ENCODE results near the gene ZMIZ2.
"Not testable (repeated sequence)": the region's sequence is repeated elsewhere in the genome, so short reads cannot be mapped to it uniquely, and the experiment has no call there.

ZMIZ2 gene, protein sequence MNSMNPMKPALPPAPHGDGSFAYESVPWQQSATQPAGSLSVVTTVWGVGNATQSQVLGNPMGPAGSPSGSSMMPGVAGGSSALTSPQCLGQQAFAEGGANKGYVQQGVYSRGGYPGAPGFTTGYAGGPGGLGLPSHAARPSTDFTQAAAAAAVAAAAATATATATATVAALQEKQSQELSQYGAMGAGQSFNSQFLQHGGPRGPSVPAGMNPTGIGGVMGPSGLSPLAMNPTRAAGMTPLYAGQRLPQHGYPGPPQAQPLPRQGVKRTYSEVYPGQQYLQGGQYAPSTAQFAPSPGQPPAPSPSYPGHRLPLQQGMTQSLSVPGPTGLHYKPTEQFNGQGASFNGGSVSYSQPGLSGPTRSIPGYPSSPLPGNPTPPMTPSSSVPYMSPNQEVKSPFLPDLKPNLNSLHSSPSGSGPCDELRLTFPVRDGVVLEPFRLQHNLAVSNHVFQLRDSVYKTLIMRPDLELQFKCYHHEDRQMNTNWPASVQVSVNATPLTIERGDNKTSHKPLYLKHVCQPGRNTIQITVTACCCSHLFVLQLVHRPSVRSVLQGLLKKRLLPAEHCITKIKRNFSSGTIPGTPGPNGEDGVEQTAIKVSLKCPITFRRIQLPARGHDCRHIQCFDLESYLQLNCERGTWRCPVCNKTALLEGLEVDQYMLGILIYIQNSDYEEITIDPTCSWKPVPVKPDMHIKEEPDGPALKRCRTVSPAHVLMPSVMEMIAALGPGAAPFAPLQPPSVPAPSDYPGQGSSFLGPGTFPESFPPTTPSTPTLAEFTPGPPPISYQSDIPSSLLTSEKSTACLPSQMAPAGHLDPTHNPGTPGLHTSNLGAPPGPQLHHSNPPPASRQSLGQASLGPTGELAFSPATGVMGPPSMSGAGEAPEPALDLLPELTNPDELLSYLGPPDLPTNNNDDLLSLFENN

DNA sequence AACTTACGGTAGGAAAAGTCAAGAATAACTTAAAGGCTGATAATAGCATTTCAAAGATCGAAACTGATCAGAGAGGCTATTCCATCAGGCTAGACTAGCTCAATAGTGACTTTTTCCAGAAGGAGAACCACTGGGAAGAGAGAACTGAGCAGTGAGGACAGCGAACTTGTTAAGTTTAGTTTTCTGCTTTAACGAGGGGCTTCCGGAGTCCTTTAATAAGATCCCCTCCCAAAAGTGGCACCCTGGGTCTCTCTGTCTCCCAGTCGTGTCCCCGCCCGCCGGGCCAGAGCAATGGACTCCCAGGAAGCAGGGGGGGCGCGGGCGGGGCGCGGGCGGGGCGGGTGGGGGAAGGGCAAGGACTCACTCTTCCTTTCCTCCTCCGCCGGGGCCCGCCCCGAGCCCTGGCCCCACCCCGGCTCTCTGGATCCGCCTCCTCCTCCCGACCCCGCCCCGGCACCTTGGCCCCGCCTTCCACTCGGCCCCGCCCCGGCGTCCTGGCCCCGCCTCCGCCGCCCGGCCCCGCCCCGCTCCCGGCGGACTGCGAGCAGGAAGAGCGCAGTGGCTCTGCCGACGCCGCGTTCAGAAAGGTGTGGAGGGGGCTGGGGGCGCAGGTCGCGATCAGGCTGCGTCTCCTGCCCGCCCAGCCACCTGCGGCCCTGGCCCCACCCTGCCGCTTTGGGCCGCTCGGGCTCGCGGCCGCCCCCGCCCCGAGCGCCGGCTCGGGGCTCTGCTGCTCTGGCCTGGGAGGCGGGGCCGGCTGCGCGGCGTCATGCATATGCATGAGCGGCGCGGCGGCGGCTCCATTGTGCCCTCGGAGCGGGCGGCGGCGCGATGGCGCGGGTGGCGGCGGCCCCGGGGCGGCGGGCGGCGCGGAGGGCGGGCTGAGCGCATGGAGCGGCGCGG is at the start of gene ZMIZ2:
ZMIZ2 (plus strand) TSS at position 803 of the 903 bp plus-strand sequence. CDS start 7,403 bp downstream, outside the sequence.
- peak; percentile 60 for DNase-seq

- DNase-seq: not testable (repeated sequence)
Observed at GRCh38 chr7:44699598-44699997, 49.0 kb upstream of the ZMIZ2 start.

- no peak for DNase-seq
Observed at GRCh38 chr7:44700322-44700721, 48.3 kb upstream of the ZMIZ2 start.

DNA sequence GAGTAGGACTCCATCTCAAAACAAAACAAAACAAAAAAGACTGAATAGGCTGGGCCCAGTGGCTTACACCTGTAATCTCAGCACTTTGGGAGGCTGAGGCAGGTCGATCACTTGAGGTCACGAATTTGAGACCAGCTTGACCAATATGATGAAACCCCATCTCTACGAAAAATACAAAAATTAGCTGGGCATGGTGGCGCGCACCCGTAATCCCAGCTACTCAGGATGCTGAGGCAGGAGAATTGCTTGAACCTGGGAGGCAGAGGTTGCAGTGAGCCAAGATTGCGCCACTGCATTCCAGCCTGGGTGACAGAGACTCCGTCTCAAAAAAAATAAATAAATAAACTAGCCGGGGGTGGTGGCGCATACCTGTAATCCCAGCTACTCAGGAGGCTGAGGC is 45.3 kb upstream of the ZMIZ2 start:
- DNase-seq: not testable (repeated sequence)

- no peak for DNase-seq
Observed at GRCh38 chr7:44703921-44704320, 44.7 kb upstream of the ZMIZ2 start.

GRCh38 chr7:44705434-44705833 is 43.2 kb upstream of the ZMIZ2 start:
- no peak for DNase-seq

- DNase-seq: no peak
Observed at GRCh38 chr7:44706788-44707557, 41.7 kb upstream of the ZMIZ2 start.

DNA sequence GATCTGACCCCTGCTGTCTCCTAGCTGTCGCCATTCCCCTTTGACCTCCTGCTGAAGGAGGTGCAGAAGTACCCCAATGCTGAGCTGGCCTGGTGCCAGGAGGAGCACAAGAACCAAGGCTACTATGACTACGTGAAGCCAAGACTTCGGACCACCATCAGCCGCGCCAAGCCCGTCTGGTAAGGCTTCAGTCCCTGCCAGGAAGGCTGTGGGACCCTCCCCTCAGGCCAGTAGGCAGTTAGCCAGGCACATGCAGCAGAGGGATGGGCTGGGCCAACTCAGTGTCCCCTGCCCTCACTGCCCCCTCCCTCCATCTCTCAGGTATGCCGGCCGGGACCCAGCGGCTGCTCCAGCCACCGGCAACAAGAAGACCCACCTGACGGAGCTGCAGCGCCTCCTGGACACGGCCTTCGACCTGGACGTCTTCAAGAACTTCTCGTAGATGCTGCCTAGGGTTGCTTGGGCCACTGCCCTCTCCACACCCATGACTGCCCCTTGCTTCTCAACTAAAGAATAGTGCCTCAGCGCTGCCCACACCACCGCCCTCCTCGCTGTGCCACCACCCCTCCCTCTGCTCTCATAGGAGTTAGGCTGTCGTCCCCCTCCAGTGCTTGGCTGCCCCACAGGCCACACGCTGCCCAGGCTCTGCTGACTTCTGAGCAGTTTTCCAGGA is 41.0 kb upstream of the ZMIZ2 start:
- no peak for DNase-seq

GRCh38 chr7:44709011-44709915 is 39.4 kb upstream of the ZMIZ2 start:
- no peak for DNase-seq

DNA sequence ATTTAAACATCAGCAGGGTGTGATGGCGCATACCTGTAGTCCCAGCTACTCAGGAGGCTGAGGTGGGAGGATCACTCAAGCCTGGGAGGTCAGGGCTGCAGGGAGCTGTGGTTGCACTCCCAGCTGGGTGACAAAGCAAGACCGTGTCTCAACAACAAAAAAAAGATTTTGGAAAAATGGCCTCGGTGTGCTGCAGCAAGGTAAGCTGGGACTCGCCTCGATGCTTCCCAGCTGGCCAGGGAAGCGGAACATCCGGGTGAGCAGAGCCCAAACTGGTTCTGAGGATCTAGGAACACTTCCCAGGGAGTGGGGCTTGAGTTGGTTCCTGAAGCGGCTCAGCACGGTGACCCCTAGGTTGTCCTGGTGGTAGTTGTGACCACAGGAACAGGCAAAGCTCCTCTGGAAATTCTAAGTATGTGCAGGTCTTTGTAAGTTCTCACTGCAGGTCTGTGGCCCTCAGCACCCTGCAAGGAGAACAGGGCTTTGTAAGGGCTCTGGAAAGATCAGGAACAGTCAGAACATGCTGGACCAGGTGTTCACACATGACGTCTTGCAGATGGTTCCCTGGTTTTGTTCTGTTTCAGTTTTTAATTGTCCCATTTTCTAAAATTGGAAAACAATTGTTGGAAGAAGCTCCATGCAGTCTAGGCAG is 38.6 kb upstream of the ZMIZ2 start:
- no peak for DNase-seq

DNA sequence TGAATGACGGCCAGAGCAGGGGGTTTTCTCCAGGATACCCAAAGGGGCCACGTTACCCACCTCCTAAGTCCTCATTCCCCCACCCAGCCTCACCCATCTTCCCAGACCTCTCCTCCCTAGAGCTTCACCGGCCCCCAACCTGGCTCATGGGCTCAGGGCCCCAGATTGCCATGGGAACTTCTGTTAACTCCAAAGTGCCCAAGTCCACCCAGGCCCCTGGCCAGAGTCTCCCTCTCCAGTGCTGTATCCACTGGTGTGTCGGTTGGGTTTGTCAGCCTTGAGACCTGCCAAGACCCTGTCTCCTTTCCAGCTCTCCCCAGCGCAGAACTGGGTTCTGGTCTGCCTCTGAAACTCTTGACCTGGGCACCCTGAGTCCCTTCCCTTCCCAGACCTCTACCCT is 37.1 kb upstream of the ZMIZ2 start:
- no peak for DNase-seq

DNA sequence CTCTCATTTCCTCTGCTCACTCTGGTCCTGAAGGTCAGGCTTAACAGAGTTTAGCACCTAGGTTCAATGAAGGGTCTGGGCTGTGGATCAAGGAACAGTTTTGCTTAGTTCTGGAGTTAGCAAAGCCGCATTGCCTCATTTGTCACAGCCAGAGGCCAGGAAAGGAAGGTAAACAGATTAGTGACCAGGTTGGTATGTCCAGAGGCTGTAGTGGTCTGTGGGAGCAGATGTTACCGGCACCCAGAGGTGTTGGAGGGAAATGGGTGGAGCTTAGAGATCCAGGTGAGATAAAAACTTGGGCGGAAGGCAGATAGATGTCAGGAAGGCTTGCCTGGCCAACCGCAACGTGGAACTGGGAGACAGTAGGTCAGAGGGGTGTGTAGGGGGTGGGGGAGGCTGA is 36.6 kb upstream of the ZMIZ2 start:
- no peak for DNase-seq

GRCh38 chr7:44713141-44713540 is 35.5 kb upstream of the ZMIZ2 start:
- no peak for DNase-seq

GRCh38 chr7:44713680-44714335 is 34.8 kb upstream of the ZMIZ2 start:
- DNase-seq: no peak

GRCh38 chr7:44716205-44716604 is 32.4 kb upstream of the ZMIZ2 start:
- no peak for DNase-seq

DNA sequence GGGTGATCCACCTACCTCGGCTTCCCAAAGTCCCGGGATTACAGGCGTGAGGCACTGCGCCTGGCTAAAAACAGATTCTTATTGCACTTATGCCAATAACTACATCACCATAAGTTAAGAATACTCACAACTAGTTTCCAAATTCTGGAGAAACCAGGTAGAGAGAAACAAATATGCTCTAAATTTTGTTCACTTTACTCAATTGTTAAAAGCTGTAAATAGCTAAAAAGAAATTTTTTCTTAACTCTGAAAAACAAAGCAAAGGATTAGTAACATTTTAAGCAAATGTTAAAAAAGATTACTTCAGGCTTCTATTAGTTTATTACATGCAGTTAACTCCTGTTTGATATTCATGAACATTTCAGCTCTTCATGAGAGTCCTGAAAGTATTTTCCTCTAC is 28.3 kb upstream of the ZMIZ2 start:
- no peak for DNase-seq

DNA sequence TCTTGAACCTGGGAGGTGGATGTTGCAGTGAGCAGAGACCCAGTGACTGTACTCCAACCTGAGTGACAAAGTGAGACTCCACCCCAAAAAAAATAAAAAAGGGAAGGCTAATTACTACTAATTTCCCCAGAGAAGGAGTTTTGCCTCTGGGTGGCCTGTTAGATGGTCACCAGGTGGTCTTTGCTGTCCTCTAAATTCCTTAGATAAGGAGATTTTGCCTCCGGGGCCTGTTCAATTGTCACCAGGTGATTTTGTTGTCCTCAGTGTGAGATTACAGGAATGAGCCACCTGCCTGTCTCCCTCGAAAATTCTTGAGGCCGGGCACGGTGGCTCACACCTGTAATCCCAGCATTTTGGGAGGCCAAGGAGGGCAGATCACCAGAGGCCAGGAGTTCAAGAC is 24.4 kb upstream of the ZMIZ2 start:
- no peak for DNase-seq

- not testable (repeated sequence) for DNase-seq
Observed at GRCh38 chr7:44726250-44726649, 22.4 kb upstream of the ZMIZ2 start.
